Activated naive CD8-positive, alpha-beta T cell treated with anti-CD3 and anti-CD28 coated beads, Interleukin-2, amount 10 ng/mL, durations not matched to agents 7 days and 5 days (primary cell): ENCODE data around the gene SERPINE2. TPM values are rescaled to one million over a fixed set of nuclear protein-coding genes. Genes with fewer than 3 reads are reported as not detected.
A peak's percentile ranks its signal among the peaks of the same experiment; 100 is the strongest.
"Not testable (repeated sequence)": the region's sequence is repeated elsewhere in the genome, so short reads cannot be mapped to it uniquely, and the experiment has no call there.

ENCODE experiments used
- ATAC-seq: fragments of 150-1000 bp; cut with Tn5 transposase; one replicate; pipeline ENCODE4 v1.10.0; 2021; ENCODE audit warnings: low read depth, moderate library complexity
- POLR2A ChIA-PET: fragments of 350-600 bp; sonication (Branson Sonifier 250); formaldehyde crosslinking; loops from one replicate; lab custom pipeline; 2021; ENCODE audit warnings: antibody characterized with exemption; lab: Charles Lee
- DNase-seq: peaks from one replicate; pipeline ENCODE4 v3.0.0; 2021
- H3K27ac Mint-ChIP-seq: one replicate; pipeline ENCODE4 v1.8.0; 2022; ENCODE audit warnings: mild to moderate bottlenecking, mixed read lengths
- H3K27me3 Mint-ChIP-seq: one replicate; pipeline ENCODE4 v1.8.0; 2022; ENCODE audit warnings: mild to moderate bottlenecking, moderate library complexity, mixed read lengths
- H3K36me3 Mint-ChIP-seq: one replicate; pipeline ENCODE4 v1.8.0; 2021; ENCODE audit warnings: mild to moderate bottlenecking, mixed read lengths
- H3K4me1 Mint-ChIP-seq: one replicate; pipeline ENCODE4 v1.8.0; 2021; ENCODE audit warnings: mixed read lengths
- H3K4me3 Mint-ChIP-seq: one replicate; pipeline ENCODE4 v1.8.0; 2022; ENCODE audit warnings: mild to moderate bottlenecking, moderate library complexity, mixed read lengths
- H3K9me3 Mint-ChIP-seq: one replicate; pipeline ENCODE4 v1.8.0; 2021; ENCODE audit warnings: mixed read lengths
- total RNA-seq, 2 experiments: library from RNA; stranded (reverse); gene quantifications; one replicate each; pipeline ENCODE4 v1.2.3, GENCODE V29; 2021

The SERPINE2 gene
- total RNA-seq, 2 experiments from 2014 or later, result 22.2 to 22.3 TPM

- ATAC-seq (no peak), DNase-seq (no peak)
- Mint-ChIP-seq H3K4me1 (peaks cover 45% of the 10 kb centered on the region), H3K4me3 (no peak overlapping the region), H3K27ac (no peak overlapping the region), H3K36me3 (peaks cover 28% of the 10 kb centered on the region), H3K27me3 (no peaks in the 10 kb centered on the region), H3K9me3 (peaks cover 2% of the 10 kb centered on the region)
- POLR2A ChIA-PET, result no interaction called here
Measured at GRCh38 chr2:224022486-224022885, 16.6 kb downstream of the SERPINE2 start.

- no peak for ATAC-seq
- DNase-seq, result no peak
Measured at GRCh38 chr2:224020523-224020922, 18.6 kb downstream of the SERPINE2 start.

GRCh38 chr2:224017957-224018356, 21.1 kb downstream of the SERPINE2 start:
- ATAC-seq (no peak), DNase-seq (no peak)
- H3K27me3 Mint-ChIP-seq, result no peaks in the 10 kb centered on the region
- H3K4me1 Mint-ChIP-seq, result peaks cover 23% of the 10 kb centered on the region
- H3K36me3 Mint-ChIP-seq, result peaks cover 17% of the 10 kb centered on the region
- no peak overlapping the region for H3K27ac Mint-ChIP-seq
- H3K9me3 Mint-ChIP-seq, result peaks cover 2% of the 10 kb centered on the region
- POLR2A ChIA-PET, result no interaction called here
- H3K4me3 Mint-ChIP-seq, result no peak overlapping the region

More at GRCh38 chr2:224020523-224020922, 18.6 kb downstream of the SERPINE2 start:
- H3K27me3 Mint-ChIP-seq, result no peaks in the 10 kb centered on the region
- no peak overlapping the region for H3K4me3 Mint-ChIP-seq
- H3K27ac Mint-ChIP-seq, result no peak overlapping the region
- peaks cover 21% of the 10 kb centered on the region for H3K36me3 Mint-ChIP-seq
- H3K4me1 Mint-ChIP-seq, result peaks cover 38% of the 10 kb centered on the region
- POLR2A ChIA-PET, result no interaction called here
- H3K9me3 Mint-ChIP-seq, result peaks cover 2% of the 10 kb centered on the region

GRCh38 chr2:224016963-224017362, 22.1 kb downstream of the SERPINE2 start:
- no peak overlapping the region for H3K4me3 Mint-ChIP-seq
- H3K36me3 Mint-ChIP-seq, result peaks cover 12% of the 10 kb centered on the region
- POLR2A ChIA-PET, result interaction anchor here (0.7 to 1.0 kb wide), 2 partner anchors 9 to 569 kb away, joined by 3 to 4 read pairs; no protein-coding TSS in a partner anchor
- peaks cover 21% of the 10 kb centered on the region for H3K4me1 Mint-ChIP-seq
- H3K27me3 Mint-ChIP-seq, result no peaks in the 10 kb centered on the region
- H3K27ac Mint-ChIP-seq, result peak overlapping the region; percentile 68
- no peak for DNase-seq
- ATAC-seq, result peak; percentile 90
- peaks cover 2% of the 10 kb centered on the region for H3K9me3 Mint-ChIP-seq

GRCh38 chr2:224014336-224014735, 24.8 kb downstream of the SERPINE2 start:
- peaks cover 2% of the 10 kb centered on the region for H3K9me3 Mint-ChIP-seq
- POLR2A ChIA-PET, result no interaction called here
- H3K4me1 Mint-ChIP-seq, result peaks cover 23% of the 10 kb centered on the region
- H3K36me3 Mint-ChIP-seq, result peaks cover 8% of the 10 kb centered on the region
- H3K27ac Mint-ChIP-seq, result no peak overlapping the region
- ATAC-seq, result no peak
- H3K27me3 Mint-ChIP-seq, result no peaks in the 10 kb centered on the region
- H3K4me3 Mint-ChIP-seq, result no peak overlapping the region
- no peak for DNase-seq

GRCh38 chr2:224011837-224012236, 27.2 kb downstream of the SERPINE2 start:
- POLR2A ChIA-PET, result no interaction called here
- peaks cover 2% of the 10 kb centered on the region for H3K9me3 Mint-ChIP-seq
- no peak overlapping the region for H3K4me3 Mint-ChIP-seq
- DNase-seq (no peak), ATAC-seq (no peak)
- no peaks in the 10 kb centered on the region for H3K27me3 Mint-ChIP-seq
- H3K27ac Mint-ChIP-seq, result no peak overlapping the region
- peaks cover 20% of the 10 kb centered on the region for H3K4me1 Mint-ChIP-seq
- peaks cover 6% of the 10 kb centered on the region for H3K36me3 Mint-ChIP-seq

- POLR2A ChIA-PET, result no interaction called here
- H3K4me3 Mint-ChIP-seq, result no peak overlapping the region
- H3K9me3 Mint-ChIP-seq, result peaks cover 2% of the 10 kb centered on the region
- H3K27me3 Mint-ChIP-seq, result no peaks in the 10 kb centered on the region
- DNase-seq, result no peak
- peaks cover 3% of the 10 kb centered on the region for H3K36me3 Mint-ChIP-seq
- ATAC-seq, result no peak
- peaks cover 8% of the 10 kb centered on the region for H3K4me1 Mint-ChIP-seq
- no peak overlapping the region for H3K27ac Mint-ChIP-seq
Measured at GRCh38 chr2:224009605-224010315, 29.3 kb downstream of the SERPINE2 start.

GRCh38 chr2:224008702-224009261, 30.3 kb downstream of the SERPINE2 start:
- peaks cover 2% of the 10 kb centered on the region for H3K9me3 Mint-ChIP-seq
- H3K4me3 Mint-ChIP-seq, result no peak overlapping the region
- peaks cover 8% of the 10 kb centered on the region for H3K4me1 Mint-ChIP-seq
- DNase-seq (no peak), ATAC-seq (no peak)
- H3K27ac Mint-ChIP-seq, result no peak overlapping the region
- peaks cover 3% of the 10 kb centered on the region for H3K36me3 Mint-ChIP-seq
- POLR2A ChIA-PET, result no interaction called here
- H3K27me3 Mint-ChIP-seq, result no peaks in the 10 kb centered on the region

GRCh38 chr2:224004105-224004695, 34.9 kb downstream of the SERPINE2 start:
- H3K4me1 Mint-ChIP-seq, result no peaks in the 10 kb centered on the region
- DNase-seq (no peak), ATAC-seq (no peak)
- no peak overlapping the region for H3K4me3 Mint-ChIP-seq
- POLR2A ChIA-PET, result no interaction called here
- no peaks in the 10 kb centered on the region for H3K9me3 Mint-ChIP-seq
- no peaks in the 10 kb centered on the region for H3K27me3 Mint-ChIP-seq
- H3K36me3 Mint-ChIP-seq, result peaks cover 8% of the 10 kb centered on the region
- H3K27ac Mint-ChIP-seq, result no peak overlapping the region

GRCh38 chr2:224000662-224001061, 38.4 kb downstream of the SERPINE2 start:
- POLR2A ChIA-PET, H3K9me3 Mint-ChIP-seq, H3K27ac Mint-ChIP-seq, H3K27me3 Mint-ChIP-seq, DNase-seq, H3K4me3 Mint-ChIP-seq, H3K4me1 Mint-ChIP-seq, ATAC-seq: not testable (repeated sequence)
- H3K36me3 Mint-ChIP-seq, result peaks cover 14% of the 10 kb centered on the region

GRCh38 chr2:223999862-224000261, 39.2 kb downstream of the SERPINE2 start:
- no peak overlapping the region for H3K27ac Mint-ChIP-seq
- POLR2A ChIA-PET, result no interaction called here
- H3K4me3 Mint-ChIP-seq, result no peak overlapping the region
- no peaks in the 10 kb centered on the region for H3K9me3 Mint-ChIP-seq
- DNase-seq (no peak), ATAC-seq (no peak)
- H3K27me3 Mint-ChIP-seq, result no peaks in the 10 kb centered on the region
- peaks cover 14% of the 10 kb centered on the region for H3K36me3 Mint-ChIP-seq
- peaks cover 4% of the 10 kb centered on the region for H3K4me1 Mint-ChIP-seq

GRCh38 chr2:223998948-223999347, 40.1 kb downstream of the SERPINE2 start:
- Mint-ChIP-seq H3K9me3 (no peaks in the 10 kb centered on the region), H3K4me3 (no peak overlapping the region), H3K27me3 (no peaks in the 10 kb centered on the region), H3K4me1 (peaks cover 7% of the 10 kb centered on the region), H3K36me3 (peaks cover 16% of the 10 kb centered on the region), H3K27ac (no peak overlapping the region)
- no peak for ATAC-seq
- POLR2A ChIA-PET, result no interaction called here
- no peak for DNase-seq

GRCh38 chr2:223997938-223998337, 41.1 kb downstream of the SERPINE2 start:
- Mint-ChIP-seq H3K27ac (no peak overlapping the region), H3K36me3 (peaks cover 16% of the 10 kb centered on the region), H3K4me3 (no peak overlapping the region), H3K27me3 (no peaks in the 10 kb centered on the region), H3K4me1 (peaks cover 9% of the 10 kb centered on the region), H3K9me3 (no peaks in the 10 kb centered on the region)
- DNase-seq, result no peak
- POLR2A ChIA-PET, result no interaction called here
- no peak for ATAC-seq

- H3K36me3 Mint-ChIP-seq, result peaks cover 13% of the 10 kb centered on the region
- no peak overlapping the region for H3K27ac Mint-ChIP-seq
- POLR2A ChIA-PET, result no interaction called here
- no peak overlapping the region for H3K4me3 Mint-ChIP-seq
- ATAC-seq, result no peak
- H3K27me3 Mint-ChIP-seq, result no peaks in the 10 kb centered on the region
- H3K9me3 Mint-ChIP-seq, result no peaks in the 10 kb centered on the region
- DNase-seq, result no peak
- peaks cover 9% of the 10 kb centered on the region for H3K4me1 Mint-ChIP-seq
Measured at GRCh38 chr2:223996391-223996790, 42.7 kb downstream of the SERPINE2 start.
